GM12878 (cell line): ENCODE data around the gene IL33. TPM values are rescaled to one million over a fixed set of nuclear protein-coding genes. Genes with fewer than 3 reads are reported as not detected.
A peak's percentile ranks its signal among the peaks of the same experiment; 100 is the strongest.

Source experiments
- ATAC-seq: fragments of 200-7000 bp; cut with Tn5 transposase; 3 replicates; pipeline ENCODE4 v1.9.1; 2020; ENCODE audit warnings: mild to moderate bottlenecking, moderate library complexity
- BruUV-seq: library from RNA; stranded (reverse); fragments of 400-500 nt; replicated peaks from 2 replicates; lab custom pipeline; 2021; lab: Mats Ljungman, UMichigan
- CTCF ChIA-PET: fragments of 300-600 bp; sonication (Branson Sonifier 250); formaldehyde crosslinking; extraction: SDS; loops from one replicate; lab custom pipeline; 2021; ENCODE audit warnings: inconsistent platforms; lab: Yijun Ruan, JAX
- POLR2A ChIA-PET: fragments of 350-600 bp; formaldehyde crosslinking; extraction: SDS; loops from one replicate; lab custom pipeline; 2021; ENCODE audit warnings: inconsistent platforms; lab: Charles Lee
- RAD21 ChIA-PET: fragments of 300-600 bp; sonication (Branson Sonifier 250); formaldehyde crosslinking; loops from one replicate; lab custom pipeline; 2023; ENCODE audit warnings: antibody characterized with exemption; ENCODE audit not compliant: unreplicated experiment; lab: Charles Lee
- SMC1A ChIA-PET: fragments of 300-600 bp; sonication (Branson Sonifier 250); formaldehyde crosslinking; loops from one replicate; lab custom pipeline; 2023; ENCODE audit not compliant: unreplicated experiment, uncharacterized antibody; lab: Charles Lee
- DNase-seq: peaks from one replicate; pipeline ENCODE4 v3.0.0-alpha.2; 2011; ENCODE audit warnings: low read depth, low spot score
- FAIRE-seq: peaks from 3 replicates; lab custom pipeline; 2011; peaks lifted over from hg19 to GRCh38; lab: Jason Lieb, UNC
- H2AFZ ChIP-seq: 2 replicates; pipeline ENCODE4 v1.6.0; 2011; ENCODE audit warnings: low read depth, low read length, control low read depth; ENCODE audit not compliant: control insufficient read depth
- H3K27ac ChIP-seq: 2 replicates; pipeline ENCODE4 v1.5.1; 2011; ENCODE audit warnings: control low read depth; ENCODE audit not compliant: control insufficient read depth, insufficient read depth
- H3K27me3 ChIP-seq, 2 experiments: replicated peaks in 1 of 2; 2 replicates each; pipeline versions ENCODE4 v1.6.0 to v1.6.1; 2011; ENCODE audit warnings: low read length in 1 of 2; ENCODE audit not compliant: control insufficient read depth in 2 of 2, insufficient read depth in 2 of 2
- H3K36me3 ChIP-seq, 2 experiments: 2 replicates each; pipeline ENCODE4 v1.5.1; 2011; ENCODE audit warnings: low read length in 1 of 2; ENCODE audit not compliant: control insufficient read depth in 2 of 2, insufficient read depth in 2 of 2
- H3K4me1 ChIP-seq: 2 replicates; pipeline ENCODE4 v1.6.1; 2011; ENCODE audit warnings: mild to moderate bottlenecking, low read length, moderate library complexity, mixed read lengths; ENCODE audit not compliant: control insufficient read depth, insufficient read depth
- H3K4me2 ChIP-seq: 2 replicates; pipeline ENCODE4 v1.6.0; 2011; ENCODE audit warnings: control low read depth; ENCODE audit not compliant: control insufficient read depth, insufficient read depth
- H3K4me3 ChIP-seq: fragments of 200-600 bp; sonication (generic); 2 replicates; pipeline ENCODE4 v1.5.1; 2016
- H3K79me2 ChIP-seq: 2 replicates; pipeline ENCODE4 v1.6.0; 2011; ENCODE audit warnings: low read length; ENCODE audit not compliant: control insufficient read depth, insufficient read depth
- H3K9ac ChIP-seq: 2 replicates; pipeline ENCODE4 v1.8.0; 2011; ENCODE audit warnings: low read length, control low read depth, mixed read lengths; ENCODE audit not compliant: control insufficient read depth, insufficient read depth
- H3K9me3 ChIP-seq: replicated peaks from 3 replicates; pipeline ENCODE4 v1.5.1; 2011; ENCODE audit warnings: mild to moderate bottlenecking, low read length; ENCODE audit not compliant: control insufficient read depth, insufficient read depth
- H4K20me1 ChIP-seq: 2 replicates; pipeline ENCODE4 v1.6.0; 2011; ENCODE audit not compliant: control insufficient read depth, insufficient read depth
- BRCA1 ChIP-seq: IDR thresholded peaks from 2 replicates; pipeline ENCODE4 v1.6.1; 2011; ENCODE audit warnings: low read depth, low read length, improper control_type of control experiment
- CBX5 ChIP-seq: sonication (generic); IDR thresholded peaks from 2 replicates; pipeline ENCODE4 v1.6.1; 2016; ENCODE audit warnings: low read depth, moderate library complexity, mild to moderate bottlenecking, inconsistent platforms
- GATAD2B ChIP-seq: fragments of 450-650 bp; conservative IDR thresholded peaks from 2 replicates; pipeline ENCODE4 v1.6.1; 2017; ENCODE audit warnings: low read depth, mild to moderate bottlenecking, moderate library complexity
- HDGF ChIP-seq: fragments of 450-650 bp; IDR thresholded peaks from 2 replicates; pipeline ENCODE4 v1.6.1; 2016; ENCODE audit warnings: antibody characterized with exemption
- IKZF1 ChIP-seq: fragments of 450-650 bp; conservative IDR thresholded peaks from 2 replicates; pipeline ENCODE4 v1.6.1; 2017; ENCODE audit warnings: antibody characterized with exemption, mild to moderate bottlenecking
- KAT2A ChIP-seq: conservative IDR thresholded peaks from 2 replicates; pipeline ENCODE4 v1.6.1; 2011; ENCODE audit warnings: low read depth, low read length; ENCODE audit not compliant: control insufficient read depth
- MTA2 ChIP-seq: fragments of 450-650 bp; IDR thresholded peaks from 2 replicates; pipeline ENCODE4 v1.6.1; 2016; ENCODE audit warnings: low read depth, mild to moderate bottlenecking, moderate library complexity
- MTA3 ChIP-seq: IDR thresholded peaks from 2 replicates; pipeline ENCODE4 v1.6.1; 2012; ENCODE audit warnings: low read length, inconsistent platforms, borderline replicate concordance
- MYC ChIP-seq: IDR thresholded peaks from 2 replicates; pipeline ENCODE4 v1.6.1; 2011; ENCODE audit warnings: mild to moderate bottlenecking, low read length, moderate library complexity, inconsistent platforms; ENCODE audit not compliant: insufficient read depth, insufficient replicate concordance, insufficient read length, severe bottlenecking
- PAX5 ChIP-seq: IDR thresholded peaks from 2 replicates; pipeline ENCODE4 v1.6.1; 2011; ENCODE audit warnings: low read depth, low read length, borderline replicate concordance
- RAD51 ChIP-seq: fragments of 450-650 bp; IDR thresholded peaks from 2 replicates; pipeline ENCODE4 v1.6.1; 2016; ENCODE audit warnings: moderate library complexity, mild to moderate bottlenecking, inconsistent platforms
- RFX5 ChIP-seq: IDR thresholded peaks from 2 replicates; pipeline ENCODE4 v1.6.1; 2011; ENCODE audit warnings: low read depth, low read length, improper control_type of control experiment
- SMAD5 ChIP-seq: IDR thresholded peaks from 2 replicates; pipeline ENCODE4 v1.6.1; 2016; ENCODE audit warnings: antibody characterized with exemption, low read depth
- STAT1 ChIP-seq: fragments of 450-650 bp; conservative IDR thresholded peaks from 2 replicates; pipeline ENCODE4 v1.6.1; 2014; ENCODE audit warnings: antibody characterized with exemption, mild to moderate bottlenecking
- WGBS: methylation state at CpG from one replicate; pipeline ENCODE4 v1.1.6; 2016; ENCODE audit warnings: low lambda C conversion rate; ENCODE audit not compliant: insufficient replicate concordance, insufficient coverage; ENCODE audit errors: missing lambda C conversion rate; 5-methylcytosine and 5-hydroxymethylcytosine counted together
- in situ Hi-C: fragments of 300-500 bp; cut with MboI; formaldehyde crosslinking; loops from 9 replicates; pipeline ENCODE4 v1.14.3; 2018; ENCODE audit warnings: mixed read lengths
- intact Hi-C: fragments of 100-400 bp; cut with micrococcal nuclease; formaldehyde crosslinking; loops from one replicate; pipeline ENCODE4 v1.14.2; 2022; ENCODE audit not compliant: unreplicated experiment
- polyA plus RNA-seq, 11 experiments: library from polyadenylated mRNA; depleted of rRNA in 4 of 11; unstranded in 6 of 11; stranded (reverse) in 5 of 11; fragments of >200 nt; fragmentation: Nextera tagmentation in 4 of 11; fragmentation: Illumina TruSeq in 1 of 11; extraction: Ambion mirVana in 4 of 11; extraction: Trizol in 1 of 11; gene quantifications; 1 replicate in 1 of 11; 2 replicates in 10 of 11; pipeline versions ENCODE4 v1.2.1 to v1.2.3, GENCODE V29; 2011 to 2016; ENCODE audit warnings: inconsistent platforms in 2 of 11, missing spikeins in 2 of 11, low read depth in 1 of 11
- total RNA-seq, 4 experiments: library from RNA; depleted of rRNA in 3 of 4; stranded (reverse); fragments of >200 nt in 3 of 4; fragmentation: Illumina TruSeq in 1 of 4; extraction: Trizol in 1 of 4; gene quantifications; 2 replicates each; pipeline versions ENCODE4 v1.2.1 to v1.2.3, GENCODE V29; 2013 to 2021
- TF ChIP-seq, protein P1 (sequence below): IDR thresholded peaks from 2 replicates; pipeline ENCODE4 v1.6.1; 2011; ENCODE audit warnings: low read depth, mild to moderate bottlenecking, low read length, moderate library complexity, borderline replicate concordance; ENCODE audit errors: extremely low read depth
- TF ChIP-seq, protein P2 (sequence below): IDR thresholded peaks from 2 replicates; pipeline ENCODE4 v1.6.1; 2011; ENCODE audit warnings: borderline replicate concordance, low read depth, mild to moderate bottlenecking, moderate library complexity, mixed read lengths, low read length; ENCODE audit not compliant: insufficient read depth; ENCODE audit errors: extremely low read length
- TF ChIP-seq, protein P3 (sequence below): fragments of 150-350 bp; IDR thresholded peaks from 2 replicates; pipeline ENCODE4 v1.6.1; 2016; ENCODE audit warnings: low read depth, low read length

IL33 gene
- total and polyA plus RNA-seq, 10 of the 15 experiments (the other 5 are each of a cell fraction or from before 2014, with no cell fraction given) = not detected

DNA sequence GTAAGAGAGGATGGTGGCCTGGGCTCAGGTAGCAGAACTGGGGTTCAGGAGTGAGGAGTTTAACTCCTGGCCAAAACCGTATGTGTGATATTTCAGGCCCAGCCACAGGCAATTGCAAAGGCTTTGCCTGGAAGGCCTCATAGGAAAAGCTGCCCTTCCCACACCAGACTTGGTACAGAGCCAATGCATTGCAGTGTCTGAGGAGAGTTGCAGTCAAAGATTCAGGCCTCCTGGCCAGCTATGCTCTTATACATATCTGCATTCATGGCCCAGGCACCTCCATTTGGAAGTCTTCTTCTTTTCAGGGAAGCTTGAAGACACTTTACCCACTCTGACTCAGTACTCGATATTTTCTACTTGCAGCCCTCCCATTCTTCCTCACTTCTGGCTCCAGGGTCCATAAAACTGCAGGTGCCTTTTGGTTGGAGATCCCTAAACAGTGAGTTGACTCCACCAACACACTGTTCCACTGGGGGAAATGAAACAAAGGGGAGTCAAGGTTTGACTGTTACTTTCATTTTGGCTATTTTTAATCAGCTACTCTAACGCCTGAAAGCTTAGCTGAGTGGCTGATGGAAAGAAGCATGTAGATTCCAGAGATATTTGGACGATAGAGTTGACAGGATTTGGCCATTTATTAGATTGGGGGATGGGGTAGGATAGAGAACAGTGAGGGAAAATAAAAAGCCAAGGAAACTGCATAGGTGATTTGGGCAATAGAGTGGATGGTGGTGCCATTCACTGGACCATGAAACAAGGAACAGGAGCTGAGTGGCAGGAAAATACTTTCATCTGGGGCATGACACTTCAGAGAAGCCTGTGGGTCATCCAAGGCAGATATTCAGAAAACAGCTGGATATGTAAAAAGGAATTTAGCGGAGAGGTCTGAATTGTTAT is 30.6 kb upstream of the IL33 start:
- peak overlapping the region; percentile 70 for H2AFZ ChIP-seq
- in situ Hi-C loops = no loop called here
- TF ChIP-seq, protein P1, sequence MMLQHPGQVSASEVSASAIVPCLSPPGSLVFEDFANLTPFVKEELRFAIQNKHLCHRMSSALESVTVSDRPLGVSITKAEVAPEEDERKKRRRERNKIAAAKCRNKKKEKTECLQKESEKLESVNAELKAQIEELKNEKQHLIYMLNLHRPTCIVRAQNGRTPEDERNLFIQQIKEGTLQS = no peak
- TF ChIP-seq BRCA1 (no peak), SMAD5 (no peak), MTA3 (peak; percentile 76; the same call in 1 of the 2 replicates), GATAD2B (no peak), STAT1 (no peak), KAT2A (no peak), MTA2 (peak; percentile 52; the same call in 1 of the 2 replicates), PAX5 (peak; percentile 41; the same call in 1 of the 2 replicates), HDGF (no peak), CBX5 (peak; percentile 74; the same call in 1 of the 2 replicates), IKZF1 (peak; percentile 88), RFX5 (no peak), MYC (no peak), RAD51 (no peak)
- TF ChIP-seq, protein P2, sequence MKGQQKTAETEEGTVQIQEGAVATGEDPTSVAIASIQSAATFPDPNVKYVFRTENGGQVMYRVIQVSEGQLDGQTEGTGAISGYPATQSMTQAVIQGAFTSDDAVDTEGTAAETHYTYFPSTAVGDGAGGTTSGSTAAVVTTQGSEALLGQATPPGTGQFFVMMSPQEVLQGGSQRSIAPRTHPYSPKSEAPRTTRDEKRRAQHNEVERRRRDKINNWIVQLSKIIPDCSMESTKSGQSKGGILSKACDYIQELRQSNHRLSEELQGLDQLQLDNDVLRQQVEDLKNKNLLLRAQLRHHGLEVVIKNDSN = no peak
- TF ChIP-seq, protein P3, sequence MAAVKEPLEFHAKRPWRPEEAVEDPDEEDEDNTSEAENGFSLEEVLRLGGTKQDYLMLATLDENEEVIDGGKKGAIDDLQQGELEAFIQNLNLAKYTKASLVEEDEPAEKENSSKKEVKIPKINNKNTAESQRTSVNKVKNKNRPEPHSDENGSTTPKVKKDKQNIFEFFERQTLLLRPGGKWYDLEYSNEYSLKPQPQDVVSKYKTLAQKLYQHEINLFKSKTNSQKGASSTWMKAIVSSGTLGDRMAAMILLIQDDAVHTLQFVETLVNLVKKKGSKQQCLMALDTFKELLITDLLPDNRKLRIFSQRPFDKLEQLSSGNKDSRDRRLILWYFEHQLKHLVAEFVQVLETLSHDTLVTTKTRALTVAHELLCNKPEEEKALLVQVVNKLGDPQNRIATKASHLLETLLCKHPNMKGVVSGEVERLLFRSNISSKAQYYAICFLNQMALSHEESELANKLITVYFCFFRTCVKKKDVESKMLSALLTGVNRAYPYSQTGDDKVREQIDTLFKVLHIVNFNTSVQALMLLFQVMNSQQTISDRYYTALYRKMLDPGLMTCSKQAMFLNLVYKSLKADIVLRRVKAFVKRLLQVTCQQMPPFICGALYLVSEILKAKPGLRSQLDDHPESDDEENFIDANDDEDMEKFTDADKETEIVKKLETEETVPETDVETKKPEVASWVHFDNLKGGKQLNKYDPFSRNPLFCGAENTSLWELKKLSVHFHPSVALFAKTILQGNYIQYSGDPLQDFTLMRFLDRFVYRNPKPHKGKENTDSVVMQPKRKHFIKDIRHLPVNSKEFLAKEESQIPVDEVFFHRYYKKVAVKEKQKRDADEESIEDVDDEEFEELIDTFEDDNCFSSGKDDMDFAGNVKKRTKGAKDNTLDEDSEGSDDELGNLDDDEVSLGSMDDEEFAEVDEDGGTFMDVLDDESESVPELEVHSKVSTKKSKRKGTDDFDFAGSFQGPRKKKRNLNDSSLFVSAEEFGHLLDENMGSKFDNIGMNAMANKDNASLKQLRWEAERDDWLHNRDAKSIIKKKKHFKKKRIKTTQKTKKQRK = no peak

More for the DNA sequence above, 30.6 kb upstream of the IL33 start:
- H3K4me2 ChIP-seq = peak overlapping the region; percentile 89
- no peaks in the 10 kb centered on the region for H4K20me1 ChIP-seq
- ChIA-PET POLR2A (interaction anchor here (1.7 kb wide), 1 partner anchor 13 kb away, joined by 4 read pairs; no protein-coding TSS in a partner anchor), RAD21 (interaction anchor here (0.7 to 1.3 kb wide), 7 partner anchors 11 to 492 kb away, joined by 3 to 5 read pairs (median 3); no protein-coding TSS in a partner anchor), CTCF (interaction anchor here (0.8 to 3.4 kb wide), 8 partner anchors 9 to 866 kb away, joined by 3 to 18 read pairs (median 5); no protein-coding TSS in a partner anchor), SMC1A (interaction anchor here (0.8 to 3.4 kb wide), 11 partner anchors 9 to 296 kb away, joined by 3 to 19 read pairs (median 4); no protein-coding TSS in a partner anchor)
- no peak overlapping the region for H3K9ac ChIP-seq
- DNase-seq (peak; percentile 61), ATAC-seq (peak; percentile 97), FAIRE-seq (peak; percentile 49)
- no peaks in the 10 kb centered on the region for H3K36me3 ChIP-seq
- BruUV-seq = no TSS peak
- 30% methylated on average over 5 of the region's 5 CpGs for WGBS
- H3K27ac ChIP-seq = peak overlapping the region; percentile 48
- H3K27me3 ChIP-seq = no peaks in the 10 kb centered on the region
- H3K79me2 ChIP-seq = no peaks in the 10 kb centered on the region
- H3K9me3 ChIP-seq = no peaks in the 10 kb centered on the region; the same call in 1 of the 3 replicates
- H3K4me3 ChIP-seq = peak overlapping the region; percentile 46; the same call in 1 of the 2 replicates
- intact Hi-C loops = loop anchor here (5.0 kb wide), 1 partner anchor 128 kb away; no protein-coding TSS in a partner anchor
- peaks cover 33% of the 10 kb centered on the region for H3K4me1 ChIP-seq
